Measurements from ENCODE around the gene RIN2. TPM values are rescaled to one million over a fixed set of nuclear protein-coding genes. Genes with fewer than 3 reads are reported as not detected.

The RIN2 gene
- total and polyA plus RNA-seq, 2 of the 4 experiments (the other 2 are of a cell fraction), result 16.1 to 72.2 TPM

- no peak for ATAC-seq (ENCODE audit: low read depth)
Measured at GRCh38 chr20:19769507-19769906, 11.4 kb downstream of the RIN2 start.

More at GRCh38 chr20:19769507-19769906, 11.4 kb downstream of the RIN2 start:
- H3K4ac ChIP-seq (ENCODE audit: low read depth, low read length), result no peak overlapping the region
- peaks cover 7% of the 10 kb centered on the region for H3K4me1 ChIP-seq (ENCODE audit: control insufficient read depth, insufficient read depth, low read length)
- H3K4me3 ChIP-seq (ENCODE audit: insufficient read depth, low read depth, low read length), result no peak overlapping the region
- H4K20me1 ChIP-seq (ENCODE audit: insufficient read depth, low read length), result peaks cover 30% of the 10 kb centered on the region
- H3K56ac ChIP-seq (ENCODE audit: extremely low read depth, insufficient read depth, low read length), result no peak overlapping the region
- H3K14ac ChIP-seq (replicated peaks; ENCODE audit: low read depth, low read length), result no peak overlapping the region
- H3K18ac ChIP-seq (ENCODE audit: low read depth, low read length), result no peak overlapping the region
- no peak overlapping the region for H2BK5ac ChIP-seq (ENCODE audit: low read depth, low read length, poor library complexity, severe bottlenecking)
- in situ Hi-C loops (cut with MboI; ENCODE audit: low sequenced_read_pairs) (no loop called here), intact Hi-C loops (cut with micrococcal nuclease) (no loop called here), dilution Hi-C loops (cut with HindIII; ENCODE audit: low sequenced_read_pairs, unreplicated experiment) (no loop called here)
- no peak overlapping the region for H4K8ac ChIP-seq (ENCODE audit: low read depth in 2 of 2, low read length in 2 of 2)
- peaks cover 20% of the 10 kb centered on the region for H3K9me1 ChIP-seq (ENCODE audit: insufficient read depth, low read length)
- H2AK5ac ChIP-seq (ENCODE audit: low read depth, low read length), result peak overlapping the region; percentile 38; the same call in 1 of the 2 replicates
- H2AK9ac ChIP-seq (replicated peaks; ENCODE audit: low read depth, low read length, poor library complexity), result no peak overlapping the region
- no peak for TF ChIP-seq MAFK (IDR thresholded peaks at IDR 0.05; ENCODE audit: low read depth, low read length)
- TF ChIP-seq SMC3 (IDR thresholded peaks at IDR 0.05; ENCODE audit: low read depth, low read length), result no peak
- TF ChIP-seq, protein P1, sequence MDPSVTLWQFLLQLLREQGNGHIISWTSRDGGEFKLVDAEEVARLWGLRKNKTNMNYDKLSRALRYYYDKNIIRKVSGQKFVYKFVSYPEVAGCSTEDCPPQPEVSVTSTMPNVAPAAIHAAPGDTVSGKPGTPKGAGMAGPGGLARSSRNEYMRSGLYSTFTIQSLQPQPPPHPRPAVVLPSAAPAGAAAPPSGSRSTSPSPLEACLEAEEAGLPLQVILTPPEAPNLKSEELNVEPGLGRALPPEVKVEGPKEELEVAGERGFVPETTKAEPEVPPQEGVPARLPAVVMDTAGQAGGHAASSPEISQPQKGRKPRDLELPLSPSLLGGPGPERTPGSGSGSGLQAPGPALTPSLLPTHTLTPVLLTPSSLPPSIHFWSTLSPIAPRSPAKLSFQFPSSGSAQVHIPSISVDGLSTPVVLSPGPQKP (IDR thresholded peaks at IDR 0.05; ENCODE audit: borderline replicate concordance, low read depth, low read length), result no peak
- no peak for TF ChIP-seq RFX5 (IDR thresholded peaks at IDR 0.05; ENCODE audit: low read depth, low read length)
- TF ChIP-seq CEBPB (IDR thresholded peaks at IDR 0.05; ENCODE audit: low read depth, low read length), result no peak
- no peak for TF ChIP-seq RCOR1 (IDR thresholded peaks at IDR 0.05; ENCODE audit: insufficient replicate concordance, low read length)
- no peak for TF ChIP-seq POLR2A (IDR thresholded peaks at IDR 0.05; ENCODE audit: low read depth, low read length)
- TF ChIP-seq CTCF (conservative IDR thresholded peaks at IDR 0.05; ENCODE audit: low read depth, low read length), result no peak
- no peak for TF ChIP-seq FOS (IDR thresholded peaks at IDR 0.05; ENCODE audit: low read depth, low read length)
- TF ChIP-seq NFE2L2 (IDR thresholded peaks at IDR 0.05; ENCODE audit: low read depth, low read length), result no peak
- no peak for TF ChIP-seq RAD21 (IDR thresholded peaks at IDR 0.05; ENCODE audit: low read length)
- TF ChIP-seq, protein P2, sequence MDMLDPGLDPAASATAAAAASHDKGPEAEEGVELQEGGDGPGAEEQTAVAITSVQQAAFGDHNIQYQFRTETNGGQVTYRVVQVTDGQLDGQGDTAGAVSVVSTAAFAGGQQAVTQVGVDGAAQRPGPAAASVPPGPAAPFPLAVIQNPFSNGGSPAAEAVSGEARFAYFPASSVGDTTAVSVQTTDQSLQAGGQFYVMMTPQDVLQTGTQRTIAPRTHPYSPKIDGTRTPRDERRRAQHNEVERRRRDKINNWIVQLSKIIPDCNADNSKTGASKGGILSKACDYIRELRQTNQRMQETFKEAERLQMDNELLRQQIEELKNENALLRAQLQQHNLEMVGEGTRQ (IDR thresholded peaks at IDR 0.05; ENCODE audit: low read depth, low read length), result no peak
- no peak for TF ChIP-seq MAZ (IDR thresholded peaks at IDR 0.05; ENCODE audit: borderline replicate concordance, low read depth, low read length)
- no peak for TF ChIP-seq BHLHE40 (IDR thresholded peaks at IDR 0.05; ENCODE audit: low read depth, low read length)
- TF ChIP-seq MXI1 (IDR thresholded peaks at IDR 0.05; ENCODE audit: borderline replicate concordance, low read depth, low read length), result no peak
- no peak for TF ChIP-seq CHD1 (IDR thresholded peaks at IDR 0.05; ENCODE audit: low read depth, low read length)
- H4K5ac ChIP-seq (ENCODE audit: low read depth, low read length), result no peak overlapping the region
- peaks cover 32 to 79% of the 10 kb centered on the region in 2 experiments for H3K79me1 ChIP-seq (ENCODE audit: low read depth in 1 of 2, low read length in 2 of 2)
- H2BK15ac ChIP-seq (ENCODE audit: low read depth, low read length), result no peak overlapping the region
- no peaks in the 10 kb centered on the region for H3K9me3 ChIP-seq (ENCODE audit: control insufficient read depth, insufficient read depth, low read length)
- CTCF ChIA-PET, result interaction anchor here (0.7 to 1.4 kb wide), 2 partner anchors 10 to 87 kb away, joined by 3 read pairs; no protein-coding TSS in a partner anchor
- no peaks in the 10 kb centered on the region for H3K27me3 ChIP-seq (ENCODE audit: control insufficient read depth, insufficient read depth, low read length)
- peaks cover 7% of the 10 kb centered on the region for H3K36me3 ChIP-seq (ENCODE audit: control insufficient read depth, insufficient read depth, low read length)
- H3K27ac ChIP-seq (ENCODE audit: insufficient read depth, low read length), result no peak overlapping the region
- no peak overlapping the region for H4K91ac ChIP-seq (ENCODE audit: insufficient read depth, low read depth, low read length)
- no peak overlapping the region for H3K4me2 ChIP-seq (ENCODE audit: low read depth, low read length)
- no peak overlapping the region for H2BK20ac ChIP-seq (ENCODE audit: low read depth, low read length)
- no TSS peak for BruUV-seq (replicated peaks)
- no peak for DNase-seq
- H3K9ac ChIP-seq (ENCODE audit: low read depth, low read length), result no peak overlapping the region
- H2BK120ac ChIP-seq (ENCODE audit: low read depth, low read length), result no peak overlapping the region
- no CpG with 5 or more reads among the region's 2 CpGs for WGBS, 2 experiments (ENCODE audit: extremely low coverage in 2 of 2, insufficient read length in 1 of 2)
- H3K23ac ChIP-seq (ENCODE audit: low read depth, low read length), result no peak overlapping the region
- no peak overlapping the region for H2AFZ ChIP-seq (replicated peaks; ENCODE audit: low read length, poor library complexity)
- POLR2A ChIA-PET (ENCODE audit: unreplicated experiment), result no interaction called here

Measured in IMR-90 (cell line).